Measurements from ENCODE around the gene KCNJ10.
A peak's percentile ranks its signal among the peaks of the same experiment; 100 is the strongest.

Gene KCNJ10

GRCh38 chr1:160109686-160110085 lies 39.7 kb upstream of the KCNJ10 start:
- no peaks in the 10 kb centered on the region for H3K9me2 ChIP-seq (replicated peaks; ENCODE audit: control insufficient read depth, low read length)
- no peak overlapping the region for H3K27ac ChIP-seq (ENCODE audit: low read depth, low read length)
- TF ChIP-seq CTCF (IDR thresholded peaks at IDR 0.05; ENCODE audit: low read depth, low read length, poor library complexity, severe bottlenecking) (no peak), EZH2phosphoT487 (IDR thresholded peaks at IDR 0.05; ENCODE audit: borderline replicate concordance, low read length) (no peak)
- no peaks in the 10 kb centered on the region for H3K27me3 ChIP-seq (ENCODE audit: control insufficient read depth, low read length)
- H3K4me2 ChIP-seq (ENCODE audit: low read length), result no peak overlapping the region
- H3K4me3 ChIP-seq (ENCODE audit: low read length), result no peak overlapping the region
- no peaks in the 10 kb centered on the region for H4K20me1 ChIP-seq (ENCODE audit: control insufficient read depth, insufficient read depth, low read depth, low read length)
- no peaks in the 10 kb centered on the region for H3F3A ChIP-seq (ENCODE audit: control insufficient read depth, insufficient read depth)
- no peaks in the 10 kb centered on the region for H3K79me2 ChIP-seq (ENCODE audit: control insufficient read depth, low read length)
- H3K4me1 ChIP-seq (ENCODE audit: control insufficient read depth, low read length), result no peaks in the 10 kb centered on the region
- no peaks in the 10 kb centered on the region for H3K36me3 ChIP-seq (ENCODE audit: control insufficient read depth, low read length)
- no peaks in the 10 kb centered on the region for H3K9me3 ChIP-seq (ENCODE audit: control insufficient read depth, insufficient read depth, low read length)

DNA sequence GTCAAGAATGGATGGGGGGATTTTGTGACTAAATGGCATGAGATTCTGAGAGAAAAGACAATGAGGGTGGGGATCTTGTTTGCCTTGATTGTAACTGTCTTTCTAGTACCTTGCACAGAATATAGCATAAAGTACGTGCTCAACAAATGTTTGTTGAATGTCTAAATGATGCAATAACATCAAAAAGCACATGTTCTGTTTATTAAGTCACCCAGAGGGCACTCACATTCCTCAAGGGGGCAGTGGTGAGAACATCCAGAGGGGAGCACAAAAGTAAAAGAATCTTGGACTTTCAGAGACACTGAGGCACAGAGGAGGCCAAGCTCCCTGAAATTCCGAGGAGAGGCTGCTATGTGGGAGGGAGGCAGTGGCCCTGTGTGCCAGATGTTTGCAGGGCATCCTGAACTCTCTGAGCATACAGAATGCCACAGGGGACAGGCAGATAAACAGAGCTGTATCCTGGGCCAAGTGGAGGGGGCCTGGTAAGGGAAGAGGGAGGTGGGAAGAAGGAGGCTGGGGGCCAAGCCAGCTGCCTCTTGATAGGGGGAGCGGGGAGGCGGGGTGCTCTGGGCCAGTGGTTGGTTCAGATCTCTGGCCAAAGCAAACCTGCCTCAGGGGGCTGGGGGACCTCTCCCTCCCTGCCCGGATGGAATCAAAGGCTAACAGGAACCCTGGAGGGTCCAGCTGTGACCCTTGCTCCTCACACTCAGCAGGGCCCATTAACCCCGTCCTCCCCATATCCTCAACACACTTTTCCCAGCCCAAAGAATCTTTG lies 39.1 kb upstream of the KCNJ10 start:
- Histone ChIP-seq H3K9me2 (replicated peaks; ENCODE audit: control insufficient read depth, low read length) (no peaks in the 10 kb centered on the region), H3K27me3 (ENCODE audit: control insufficient read depth, low read length) (no peaks in the 10 kb centered on the region), H3K36me3 (ENCODE audit: control insufficient read depth, low read length) (no peaks in the 10 kb centered on the region), H3K4me3 (ENCODE audit: low read length) (no peak overlapping the region), H3K27ac (ENCODE audit: low read depth, low read length) (no peak overlapping the region), H3K4me1 (ENCODE audit: control insufficient read depth, low read length) (no peaks in the 10 kb centered on the region), H4K20me1 (ENCODE audit: control insufficient read depth, insufficient read depth, low read depth, low read length) (no peaks in the 10 kb centered on the region), H3K4me2 (ENCODE audit: low read length) (no peak overlapping the region), H3K9me3 (ENCODE audit: control insufficient read depth, insufficient read depth, low read length) (no peaks in the 10 kb centered on the region), H3F3A (ENCODE audit: control insufficient read depth, insufficient read depth) (no peaks in the 10 kb centered on the region), H3K79me2 (ENCODE audit: control insufficient read depth, low read length) (no peaks in the 10 kb centered on the region)
- TF ChIP-seq CTCF (IDR thresholded peaks at IDR 0.05; ENCODE audit: low read depth, low read length, poor library complexity, severe bottlenecking) (peak; percentile 73), EZH2phosphoT487 (IDR thresholded peaks at IDR 0.05; ENCODE audit: borderline replicate concordance, low read length) (no peak)

GRCh38 chr1:160107512-160107911 lies 37.6 kb upstream of the KCNJ10 start:
- Histone ChIP-seq H4K20me1 (ENCODE audit: control insufficient read depth, insufficient read depth, low read depth, low read length) (no peaks in the 10 kb centered on the region), H3K27ac (ENCODE audit: low read depth, low read length) (no peak overlapping the region), H3K9me3 (ENCODE audit: control insufficient read depth, insufficient read depth, low read length) (no peaks in the 10 kb centered on the region), H3K4me1 (ENCODE audit: control insufficient read depth, low read length) (no peaks in the 10 kb centered on the region), H3K36me3 (ENCODE audit: control insufficient read depth, low read length) (no peaks in the 10 kb centered on the region), H3K4me2 (ENCODE audit: low read length) (no peak overlapping the region), H3K4me3 (ENCODE audit: low read length) (no peak overlapping the region), H3K27me3 (ENCODE audit: control insufficient read depth, low read length) (no peaks in the 10 kb centered on the region), H3K9me2 (replicated peaks; ENCODE audit: control insufficient read depth, low read length) (no peaks in the 10 kb centered on the region), H3F3A (ENCODE audit: control insufficient read depth, insufficient read depth) (no peaks in the 10 kb centered on the region), H3K79me2 (ENCODE audit: control insufficient read depth, low read length) (no peaks in the 10 kb centered on the region)
- TF ChIP-seq CTCF (IDR thresholded peaks at IDR 0.05; ENCODE audit: low read depth, low read length, poor library complexity, severe bottlenecking) (no peak), EZH2phosphoT487 (IDR thresholded peaks at IDR 0.05; ENCODE audit: borderline replicate concordance, low read length) (no peak)
